ENCODE data around the gene DUSP15. TPM values are rescaled to one million over a fixed set of nuclear protein-coding genes. Genes with fewer than 3 reads are reported as not detected.
A peak's percentile ranks its signal among the peaks of the same experiment; 100 is the strongest.

Gene DUSP15
- total and polyA plus RNA-seq, 4 donors = 0.35 to 0.61 (median 0.42) TPM; not detected in 1

DNA sequence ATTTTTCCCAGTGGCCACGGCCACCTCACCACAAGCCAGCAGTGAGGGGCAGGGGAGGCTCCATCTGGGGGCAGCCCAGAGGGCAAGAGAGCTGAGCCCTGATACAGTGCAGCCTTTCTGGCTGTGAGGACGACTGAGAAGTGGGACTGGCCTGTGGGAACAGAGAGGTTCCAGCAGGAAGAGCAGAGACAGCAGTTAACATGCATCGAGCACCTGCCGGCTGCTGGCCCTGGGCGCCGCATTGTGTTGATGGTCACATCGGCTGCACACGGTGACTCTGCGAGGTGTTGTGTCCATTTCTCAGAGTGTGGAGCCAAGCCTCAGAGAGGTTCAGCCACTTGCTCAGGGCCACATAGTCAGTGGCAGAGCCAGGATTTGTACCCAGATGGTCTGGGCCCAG, 34.8 kb downstream of the DUSP15 start:
- 86% methylated on average over 9 of the region's 9 CpGs for WGBS
- H3K9me3 ChIP-seq (ENCODE audit: control insufficient read depth in 4 of 4, low read length in 3 of 4) = no peaks in the 10 kb centered on the region
- no peak overlapping the region for H3K4me3 ChIP-seq (ENCODE audit: low read depth in 1 of 3, low read length in 3 of 3)
- TF ChIP-seq GABPA (IDR thresholded peaks at IDR 0.05 in 1 of 2, conservative IDR thresholded peaks at IDR 0.05 in 1 of 2) (no peak), HNF4G (IDR thresholded peaks at IDR 0.05) (no peak), NR2F2 (IDR thresholded peaks at IDR 0.05) (no peak), HNF4A (conservative IDR thresholded peaks at IDR 0.05) (no peak), RXRA (IDR thresholded peaks at IDR 0.05) (no peak), EGR1 (IDR thresholded peaks at IDR 0.05; ENCODE audit: low read depth in 2 of 2) (no peak)
- TF ChIP-seq, protein P1, sequence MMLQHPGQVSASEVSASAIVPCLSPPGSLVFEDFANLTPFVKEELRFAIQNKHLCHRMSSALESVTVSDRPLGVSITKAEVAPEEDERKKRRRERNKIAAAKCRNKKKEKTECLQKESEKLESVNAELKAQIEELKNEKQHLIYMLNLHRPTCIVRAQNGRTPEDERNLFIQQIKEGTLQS (IDR thresholded peaks at IDR 0.05) = no peak
- no peak overlapping the region for H3K9ac ChIP-seq (ENCODE audit: low read depth in 1 of 2, low read length in 2 of 2)
- DNase-seq (ENCODE audit: low spot score) = no peak
- no peaks in the 10 kb centered on the region for H3K4me1 ChIP-seq (ENCODE audit: control insufficient read depth in 4 of 4, insufficient read depth in 4 of 4, low read length in 3 of 4)
- H3K36me3 ChIP-seq (ENCODE audit: control insufficient read depth in 4 of 4, insufficient read depth in 3 of 4, low read depth in 1 of 4, low read length in 3 of 4) = no peaks in the 10 kb centered on the region
- peaks cover 0 to 3% (median 0%) of the 10 kb centered on the region in 4 donors for H3K27me3 ChIP-seq (ENCODE audit: control insufficient read depth in 4 of 4, insufficient read depth in 4 of 4, low read length in 3 of 4)
- no peak overlapping the region for H3K27ac ChIP-seq (ENCODE audit: low read depth in 1 of 2, low read length in 2 of 2)

DNA sequence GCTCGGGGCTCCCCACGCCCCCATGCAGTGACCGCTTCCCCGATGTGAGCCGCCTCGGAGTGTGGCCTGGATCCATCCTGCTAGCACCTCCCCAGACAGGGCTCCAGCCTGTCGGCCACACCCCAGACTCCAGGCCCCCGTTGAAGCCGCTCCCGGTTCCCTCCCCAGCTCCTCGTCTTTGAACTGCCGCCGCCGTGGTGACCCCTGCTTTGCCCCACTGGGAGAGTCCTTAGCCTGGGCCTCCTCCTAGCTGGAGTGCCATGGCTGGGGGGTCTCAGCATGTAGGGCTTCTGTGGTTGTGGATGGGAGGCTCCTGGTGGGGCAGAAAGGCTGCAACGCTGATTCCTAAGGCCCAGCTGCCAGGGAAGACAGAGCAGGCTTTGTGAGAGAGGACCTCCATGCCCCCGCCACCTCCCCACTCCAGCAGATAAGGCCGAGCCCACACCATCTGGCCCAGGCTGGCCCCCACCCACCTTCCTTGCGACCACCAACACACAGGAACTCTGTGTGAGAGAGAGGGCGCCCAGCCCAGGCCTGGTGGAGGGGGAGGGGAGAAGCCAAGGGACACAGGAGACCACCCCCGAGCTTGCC, 36.3 kb downstream of the DUSP15 start:
- 83% methylated on average over 20 of the region's 20 CpGs for WGBS
- H3K36me3 ChIP-seq (ENCODE audit: control insufficient read depth in 4 of 4, insufficient read depth in 3 of 4, low read depth in 1 of 4, low read length in 3 of 4) = no peaks in the 10 kb centered on the region
- no peaks in the 10 kb centered on the region for H3K4me1 ChIP-seq (ENCODE audit: control insufficient read depth in 4 of 4, insufficient read depth in 4 of 4, low read length in 3 of 4)
- no peaks in the 10 kb centered on the region for H3K9me3 ChIP-seq (ENCODE audit: control insufficient read depth in 4 of 4, low read length in 3 of 4)
- H3K27ac ChIP-seq (ENCODE audit: low read depth in 1 of 2, low read length in 2 of 2) = no peak overlapping the region
- H3K4me3 ChIP-seq (ENCODE audit: low read depth in 1 of 3, low read length in 3 of 3) = no peak overlapping the region
- TF ChIP-seq JUND (IDR thresholded peaks at IDR 0.05) (no peak), YY1 (IDR thresholded peaks at IDR 0.05) (no peak), EGR1 (IDR thresholded peaks at IDR 0.05; ENCODE audit: low read depth in 2 of 2) (no peak)
- H3K27me3 ChIP-seq (ENCODE audit: control insufficient read depth in 4 of 4, insufficient read depth in 4 of 4, low read length in 3 of 4) = peaks cover 0 to 3% (median 0%) of the 10 kb centered on the region in 4 donors
- no peak for DNase-seq (ENCODE audit: low spot score)
- H3K9ac ChIP-seq (ENCODE audit: low read depth in 1 of 2, low read length in 2 of 2) = no peak overlapping the region

DNA sequence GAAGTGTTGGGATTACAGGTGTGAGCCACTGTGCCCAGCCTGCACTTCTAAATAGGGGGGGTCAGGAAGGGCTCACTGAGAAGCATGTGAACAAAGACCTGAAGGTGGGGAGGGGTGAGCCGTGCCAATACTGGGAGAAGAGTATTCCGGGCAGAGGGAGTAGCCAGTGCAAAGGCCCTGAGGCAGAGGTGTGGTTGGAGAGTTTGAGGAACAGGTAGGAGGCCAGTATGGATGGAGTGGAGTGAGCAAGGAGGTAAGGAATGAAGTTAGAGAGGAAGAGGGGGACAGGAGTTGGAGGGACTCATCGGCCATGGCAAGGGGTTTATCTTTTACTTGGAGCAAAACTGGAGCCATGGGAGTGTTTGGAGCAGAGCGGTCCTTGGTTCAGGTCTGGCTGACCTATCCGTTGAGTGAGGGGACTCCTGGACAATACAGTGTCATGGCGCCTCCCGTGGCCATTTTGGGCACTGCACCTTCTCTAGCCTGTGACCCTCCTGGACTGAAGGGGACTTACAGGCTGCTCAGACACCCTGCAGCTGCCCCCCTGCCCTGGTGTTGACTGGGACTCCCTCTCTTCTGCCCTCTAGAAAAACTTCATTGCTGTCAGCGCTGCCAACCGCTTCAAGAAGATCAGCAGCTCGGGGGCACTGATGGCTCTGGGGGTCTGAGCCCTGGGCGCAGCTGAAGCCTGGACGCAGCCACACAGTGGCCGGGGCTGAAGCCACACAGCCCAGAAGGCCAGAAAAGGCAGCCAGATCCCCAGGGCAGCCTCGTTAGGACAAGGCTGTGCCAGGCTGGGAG, 37.0 kb downstream of the DUSP15 start:
- H3K27me3 ChIP-seq (ENCODE audit: control insufficient read depth in 4 of 4, insufficient read depth in 4 of 4, low read length in 3 of 4) = peaks cover 0 to 3% (median 0%) of the 10 kb centered on the region in 4 donors
- DNase-seq (ENCODE audit: low spot score) = peak; percentile 78
- peak in 1 of 2 donors; percentile 61 for TF ChIP-seq RAD21 (IDR thresholded peaks at IDR 0.05)
- TF ChIP-seq, protein P1 (IDR thresholded peaks at IDR 0.05) = no peak
- TF ChIP-seq, protein P2, sequence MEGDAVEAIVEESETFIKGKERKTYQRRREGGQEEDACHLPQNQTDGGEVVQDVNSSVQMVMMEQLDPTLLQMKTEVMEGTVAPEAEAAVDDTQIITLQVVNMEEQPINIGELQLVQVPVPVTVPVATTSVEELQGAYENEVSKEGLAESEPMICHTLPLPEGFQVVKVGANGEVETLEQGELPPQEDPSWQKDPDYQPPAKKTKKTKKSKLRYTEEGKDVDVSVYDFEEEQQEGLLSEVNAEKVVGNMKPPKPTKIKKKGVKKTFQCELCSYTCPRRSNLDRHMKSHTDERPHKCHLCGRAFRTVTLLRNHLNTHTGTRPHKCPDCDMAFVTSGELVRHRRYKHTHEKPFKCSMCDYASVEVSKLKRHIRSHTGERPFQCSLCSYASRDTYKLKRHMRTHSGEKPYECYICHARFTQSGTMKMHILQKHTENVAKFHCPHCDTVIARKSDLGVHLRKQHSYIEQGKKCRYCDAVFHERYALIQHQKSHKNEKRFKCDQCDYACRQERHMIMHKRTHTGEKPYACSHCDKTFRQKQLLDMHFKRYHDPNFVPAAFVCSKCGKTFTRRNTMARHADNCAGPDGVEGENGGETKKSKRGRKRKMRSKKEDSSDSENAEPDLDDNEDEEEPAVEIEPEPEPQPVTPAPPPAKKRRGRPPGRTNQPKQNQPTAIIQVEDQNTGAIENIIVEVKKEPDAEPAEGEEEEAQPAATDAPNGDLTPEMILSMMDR (IDR thresholded peaks at IDR 0.05; ENCODE audit: low read depth, low read length, missing input control) = peak; percentile 68
- no peaks in the 10 kb centered on the region for H3K4me1 ChIP-seq (ENCODE audit: control insufficient read depth in 4 of 4, insufficient read depth in 4 of 4, low read length in 3 of 4)
- WGBS = 63% methylated on average over 14 of the region's 14 CpGs
- H3K9me3 ChIP-seq (ENCODE audit: control insufficient read depth in 4 of 4, low read length in 3 of 4) = no peaks in the 10 kb centered on the region
- H3K4me3 ChIP-seq (ENCODE audit: low read depth in 1 of 3, low read length in 3 of 3) = no peak overlapping the region
- H3K9ac ChIP-seq (ENCODE audit: low read depth in 1 of 2, low read length in 2 of 2) = no peak overlapping the region
- H3K27ac ChIP-seq (ENCODE audit: low read depth in 1 of 2, low read length in 2 of 2) = no peak overlapping the region
- no peaks in the 10 kb centered on the region for H3K36me3 ChIP-seq (ENCODE audit: control insufficient read depth in 4 of 4, insufficient read depth in 3 of 4, low read depth in 1 of 4, low read length in 3 of 4)
